ENCODE results near the gene SEMA3C.

SEMA3C gene

DNA sequence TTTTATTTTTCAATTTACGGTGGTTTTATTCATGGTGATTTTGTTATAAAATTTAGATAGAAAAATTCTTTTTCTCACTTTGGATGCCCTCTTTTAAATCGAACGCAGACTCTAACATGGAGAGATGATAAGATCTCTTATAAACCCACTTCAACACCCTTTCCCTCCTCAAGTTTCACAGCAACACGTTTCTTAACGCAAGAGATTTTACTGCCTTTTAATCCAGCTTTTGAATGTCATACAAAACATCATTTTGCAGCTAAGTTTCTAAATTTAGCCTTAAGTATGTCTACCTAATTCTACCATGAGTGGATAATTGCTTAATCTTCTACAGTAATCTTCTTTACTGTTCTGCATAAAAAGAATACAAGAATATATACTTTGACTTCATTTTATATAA, 70.0 kb downstream of the SEMA3C start:
- no peak for DNase-seq (ENCODE audit: low spot score)

DNA sequence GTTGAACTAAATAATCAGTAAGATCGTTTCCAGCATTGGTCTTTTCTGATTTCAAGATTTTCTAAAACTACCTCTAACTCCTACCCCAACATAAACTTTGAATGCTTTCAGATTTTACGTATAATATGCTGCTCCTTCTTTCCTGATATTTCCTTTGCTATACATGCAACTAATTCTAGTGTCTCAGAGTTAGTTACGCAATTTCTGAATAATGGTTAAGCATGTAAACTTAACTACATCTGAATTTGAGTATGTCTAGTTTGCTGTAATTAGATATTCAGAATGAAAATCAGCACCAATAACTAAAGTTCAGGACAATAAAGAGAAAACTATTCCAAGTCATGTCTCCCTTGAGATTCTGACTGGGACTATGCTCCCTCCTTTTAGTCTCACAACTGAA, 71.0 kb downstream of the SEMA3C start:
- no peak for DNase-seq (ENCODE audit: low spot score)

GRCh38 chr7:80847027-80847426, 71.8 kb downstream of the SEMA3C start:
- no peak for DNase-seq (ENCODE audit: low spot score)

DNA sequence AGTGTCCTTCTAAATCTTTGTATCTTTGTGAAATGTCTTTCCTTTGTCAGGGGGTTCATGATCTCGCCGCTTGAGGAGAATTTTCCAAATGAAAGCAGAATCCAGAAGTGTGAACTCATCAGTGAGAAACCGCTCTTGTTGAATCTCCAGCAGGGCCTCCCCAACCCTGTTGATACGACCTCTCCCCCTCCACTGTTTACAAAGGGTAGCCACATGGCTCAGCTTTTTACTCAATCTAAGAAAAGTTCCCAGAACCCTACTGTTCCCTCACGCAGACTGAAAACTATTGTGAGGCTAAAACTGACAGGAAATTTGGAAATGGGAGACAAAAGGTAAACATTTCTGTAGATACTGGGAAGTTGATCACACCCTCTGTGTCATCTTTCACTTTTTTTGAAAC, 73.9 kb downstream of the SEMA3C start:
- DNase-seq (ENCODE audit: low spot score) = no peak

DNA sequence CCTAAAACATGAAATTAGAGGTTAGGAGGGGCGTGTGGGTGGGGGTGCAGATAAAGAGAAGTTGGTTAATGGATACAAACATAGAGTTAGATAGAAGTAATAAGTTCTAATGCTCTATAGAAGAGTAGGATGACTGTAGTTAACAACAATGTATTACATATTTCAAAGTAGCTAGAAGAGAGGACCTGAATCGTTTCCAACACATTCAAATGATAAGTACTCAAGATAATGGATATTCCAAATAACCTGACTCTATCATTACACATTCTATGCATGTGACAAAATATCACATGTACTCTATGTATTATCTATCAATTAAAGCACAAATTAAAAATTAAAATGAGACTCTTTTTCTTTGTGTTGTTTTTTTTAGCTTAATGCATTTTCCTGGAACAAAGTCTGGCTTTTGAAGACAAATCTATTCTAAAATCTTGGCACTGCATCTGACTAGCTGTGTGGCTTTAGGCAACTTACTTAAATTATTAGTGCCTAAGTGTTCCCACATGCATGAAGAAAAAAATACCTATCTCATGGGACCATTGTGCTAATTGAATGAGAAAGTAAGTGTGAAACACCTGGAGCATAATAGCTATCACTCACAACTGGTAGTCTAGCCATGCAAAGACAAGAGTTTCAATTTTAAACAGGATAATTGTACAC, 75.7 kb downstream of the SEMA3C start:
- no peak for DNase-seq (ENCODE audit: low spot score)

- DNase-seq (ENCODE audit: low spot score) = no peak
Observed at GRCh38 chr7:80842022-80842790, 76.6 kb downstream of the SEMA3C start.

- no peak for DNase-seq (ENCODE audit: low spot score)
Observed at GRCh38 chr7:80841423-80841955, 77.4 kb downstream of the SEMA3C start.

DNA sequence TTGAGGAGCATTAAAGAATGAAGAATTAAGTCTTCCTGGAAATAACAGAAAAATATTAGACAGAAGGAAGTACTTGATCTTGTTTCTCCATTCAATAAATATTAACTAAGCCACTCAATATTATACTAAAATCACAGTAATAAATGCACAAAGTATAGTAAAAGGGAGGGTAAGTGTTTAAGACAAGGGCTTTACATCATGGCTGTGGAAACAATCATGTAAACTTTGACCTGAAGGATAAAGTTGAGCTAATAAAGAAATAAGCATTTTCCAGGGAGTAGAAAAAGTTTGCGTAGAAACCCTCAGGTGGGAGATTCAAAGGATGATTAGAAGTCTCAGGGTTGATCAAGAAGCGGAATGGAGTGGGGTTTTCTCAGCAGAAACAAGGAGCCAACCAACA, 78.2 kb downstream of the SEMA3C start:
- no peak for DNase-seq (ENCODE audit: low spot score)

DNA sequence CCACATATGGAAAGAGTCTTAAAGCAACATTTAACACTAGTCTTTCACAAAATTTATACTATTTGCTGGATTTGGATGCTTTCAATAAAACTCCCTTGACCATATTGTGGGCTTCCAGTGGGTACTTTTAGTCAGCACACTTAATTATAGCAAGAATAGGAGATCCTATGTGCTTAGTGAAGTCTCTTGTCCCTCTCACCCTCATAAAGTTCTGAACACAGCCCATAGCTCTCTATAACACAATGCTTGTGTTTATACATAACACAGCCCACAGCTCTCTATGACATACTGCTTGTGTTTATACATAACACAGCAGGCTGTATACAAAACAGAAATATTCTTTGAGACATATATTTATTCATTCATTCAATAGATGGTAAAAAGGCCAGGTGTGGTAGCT, 79.0 kb downstream of the SEMA3C start:
- DNase-seq (ENCODE audit: low spot score) = no peak

DNA sequence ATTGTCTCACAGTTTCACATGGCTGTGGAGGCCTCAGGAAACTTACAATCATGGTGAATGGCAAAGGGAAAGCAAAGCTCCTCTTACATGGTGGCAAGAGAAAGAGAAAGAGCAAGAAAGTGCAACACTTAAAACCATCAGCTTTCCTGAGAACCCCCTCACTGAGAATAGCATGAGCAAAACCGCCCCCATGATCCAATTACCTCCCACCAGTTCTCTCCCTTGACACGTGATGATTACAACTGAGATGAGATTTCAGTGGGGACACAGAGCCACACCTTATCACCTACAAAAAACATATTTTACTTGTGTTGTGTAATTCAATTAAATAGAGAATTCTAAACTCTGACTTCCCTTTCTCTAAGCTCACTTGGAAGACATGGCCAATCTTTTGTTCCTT, 80.2 kb downstream of the SEMA3C start:
- no peak for DNase-seq (ENCODE audit: low spot score)

- DNase-seq (ENCODE audit: low spot score) = no peak
Observed at GRCh38 chr7:80837345-80837744, 81.5 kb downstream of the SEMA3C start.

GRCh38 chr7:80835251-80835650, 83.6 kb downstream of the SEMA3C start:
- DNase-seq (ENCODE audit: low spot score) = no peak

- DNase-seq (ENCODE audit: low spot score) = no peak
Observed at GRCh38 chr7:80833289-80834268, 85.3 kb downstream of the SEMA3C start.

- no peak for DNase-seq (ENCODE audit: low spot score)
Observed at GRCh38 chr7:80832006-80832405, 86.8 kb downstream of the SEMA3C start.

- no peak for DNase-seq (ENCODE audit: low spot score)
Observed at GRCh38 chr7:80830584-80831285, 88.1 kb downstream of the SEMA3C start.

GRCh38 chr7:80830010-80830409, 88.8 kb downstream of the SEMA3C start:
- no peak for DNase-seq (ENCODE audit: low spot score)

DNA sequence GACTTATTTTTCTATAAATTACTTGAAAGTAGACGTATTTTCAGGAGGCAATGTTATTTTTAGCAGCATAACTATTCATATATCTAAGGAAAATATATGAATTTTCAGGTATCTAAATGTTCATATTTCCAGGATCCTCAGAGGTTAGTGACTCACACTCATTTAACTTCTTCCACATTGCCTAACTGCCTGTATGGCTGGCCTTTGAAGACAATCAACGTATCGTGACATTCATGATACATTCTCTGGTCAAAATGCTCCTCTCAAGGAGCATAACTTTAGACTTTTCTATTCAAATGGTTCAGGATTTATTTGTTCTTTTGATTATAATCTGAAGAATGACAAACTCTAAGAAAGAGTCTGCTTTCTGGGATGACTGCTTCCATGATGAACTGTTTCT, 89.3 kb downstream of the SEMA3C start:
- no peak for DNase-seq (ENCODE audit: low spot score)

DNA sequence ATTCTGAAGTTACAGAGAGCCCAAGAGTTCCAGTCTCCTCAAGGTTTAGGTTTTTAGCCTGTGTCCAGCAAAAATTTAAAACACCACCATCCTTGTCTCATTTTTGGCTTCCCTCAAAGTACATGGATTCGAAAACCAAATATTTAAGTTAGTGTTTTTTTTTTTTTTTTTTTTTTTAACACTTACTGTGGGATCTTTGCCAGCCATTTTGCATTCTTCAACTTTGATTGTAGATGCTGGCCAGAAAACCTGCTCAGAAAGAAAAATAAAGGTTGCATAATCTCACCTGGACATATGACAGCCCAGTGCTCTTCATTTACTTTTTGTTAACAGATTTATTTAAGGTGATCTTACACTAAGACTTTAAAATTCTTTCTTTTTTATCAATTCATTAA, 91.6 kb downstream of the SEMA3C start:
- DNase-seq (ENCODE audit: low spot score) = no peak

DNA sequence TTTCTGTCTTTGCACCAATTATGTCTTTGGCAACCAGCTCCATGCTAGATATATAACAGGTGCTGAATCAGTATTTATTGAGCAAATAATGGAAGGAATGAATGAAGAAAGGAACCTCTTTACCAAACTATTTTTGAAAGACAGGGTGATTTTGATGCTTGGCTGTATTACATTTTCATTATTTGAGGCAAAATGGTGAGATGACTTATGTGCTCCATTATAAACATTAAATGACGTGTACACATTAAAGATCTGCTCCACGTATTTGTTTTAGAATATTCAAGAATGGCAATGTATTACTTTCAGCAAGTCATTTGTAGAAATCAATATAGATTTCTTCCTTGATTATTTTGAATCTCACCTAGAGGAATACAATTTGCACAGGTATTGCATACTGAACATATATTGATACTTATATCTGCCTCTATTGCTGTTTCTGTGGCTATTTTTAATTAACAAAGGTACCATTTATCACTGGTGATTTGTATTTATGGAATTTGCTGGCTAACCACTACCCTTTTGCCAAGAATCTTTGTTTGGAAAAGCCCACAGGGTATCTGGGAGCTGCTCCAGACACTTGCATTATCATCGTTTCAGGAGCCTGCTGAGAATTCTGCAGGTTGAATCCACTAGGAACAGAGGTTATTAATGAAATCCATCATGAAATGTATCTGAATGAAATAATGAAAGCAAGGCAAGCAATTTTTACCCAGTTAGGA, 92.2 kb downstream of the SEMA3C start:
- no peak for DNase-seq (ENCODE audit: low spot score)

DNA sequence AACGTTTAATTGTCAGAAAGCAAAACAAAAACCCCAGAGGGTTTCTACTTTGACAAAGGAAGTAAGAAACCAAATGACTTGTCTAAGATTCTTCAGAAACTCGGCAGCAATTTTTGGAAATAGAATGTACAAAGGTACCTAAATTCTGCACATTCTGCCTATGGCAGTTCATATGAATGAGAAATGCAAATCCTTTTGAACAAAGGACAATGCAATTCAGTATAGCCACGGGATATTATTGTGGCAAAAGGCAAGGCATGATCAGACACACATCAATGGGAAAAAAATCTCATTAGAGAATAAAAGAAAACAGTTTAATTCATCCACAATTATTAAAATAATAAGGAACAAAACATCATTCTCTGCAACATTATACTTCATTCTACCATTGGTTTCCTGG, 93.4 kb downstream of the SEMA3C start:
- DNase-seq (ENCODE audit: low spot score) = no peak

DNA sequence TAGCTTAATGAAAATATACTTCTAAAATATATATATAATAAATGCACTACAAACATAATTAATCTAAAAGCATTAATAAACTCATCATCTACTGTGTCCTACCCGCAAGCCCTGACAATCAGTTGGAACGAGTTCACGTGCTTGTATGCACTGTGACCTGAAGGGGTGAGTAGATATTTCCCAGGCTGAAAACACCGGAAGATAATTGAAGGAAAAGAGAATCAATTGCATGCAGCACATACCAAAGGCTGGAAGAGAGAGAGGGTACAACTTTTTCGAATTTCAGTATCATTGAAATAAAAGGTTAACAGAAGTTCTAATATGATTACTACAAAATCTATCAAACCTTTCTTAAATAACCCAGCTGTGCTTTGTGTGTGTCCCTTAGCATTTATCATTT, 94.6 kb downstream of the SEMA3C start:
- DNase-seq (ENCODE audit: low spot score) = no peak
